Activated T-helper 17 cell treated with anti-CD3 and anti-CD28 coated beads, Interleukin-2, amount 50 U/mL, for 72 hours (primary cell): Measurements from ENCODE around the gene GCLM. TPM values are rescaled to one million over a fixed set of nuclear protein-coding genes. Genes with fewer than 3 reads are reported as not detected.
"Not testable (repeated sequence)": the region's sequence is repeated elsewhere in the genome, so short reads cannot be mapped to it uniquely, and the experiment has no call there.

ENCODE experiments used
- ATAC-seq: fragments of 150-1000 bp; cut with Tn5 transposase; replicated peaks from 2 replicates; pipeline ENCODE4 v1.10.0; 2021; ENCODE audit warnings: mild to moderate bottlenecking, moderate library complexity
- H3K27ac Mint-ChIP-seq: one replicate; pipeline ENCODE4 v1.8.0; 2022; ENCODE audit warnings: mixed read lengths
- H3K27me3 Mint-ChIP-seq: one replicate; pipeline ENCODE4 v1.8.0; 2022; ENCODE audit warnings: mixed read lengths
- H3K36me3 Mint-ChIP-seq: one replicate; pipeline ENCODE4 v1.8.0; 2022; ENCODE audit warnings: low read depth, mild to moderate bottlenecking, mixed read lengths
- H3K4me1 Mint-ChIP-seq: one replicate; pipeline ENCODE4 v1.8.0; 2022; ENCODE audit warnings: mixed read lengths
- H3K4me3 Mint-ChIP-seq: one replicate; pipeline ENCODE4 v1.8.0; 2022; ENCODE audit warnings: mild to moderate bottlenecking, mixed read lengths
- H3K9me3 Mint-ChIP-seq: one replicate; pipeline ENCODE4 v1.8.0; 2022; ENCODE audit warnings: mixed read lengths
- total RNA-seq, 2 donors: library from RNA; stranded (reverse); gene quantifications; one replicate each; pipeline ENCODE4 v1.2.3, GENCODE V29; 2022

Gene GCLM
- total RNA-seq, 2 donors from 2014 or later, result 15.4 to 31.1 TPM

- Mint-ChIP-seq H3K27ac (peak overlapping the region; percentile 26), H3K4me1 (peaks cover 23% of the 10 kb centered on the region), H3K36me3 (peaks cover 100% of the 10 kb centered on the region), H3K9me3 (no peaks in the 10 kb centered on the region), H3K4me3 (no peak overlapping the region), H3K27me3 (no peaks in the 10 kb centered on the region)
- ATAC-seq, result no peak
These were observed 35.1 kb downstream of the GCLM start for GRCh38 chr1:93874025-93874651.

DNA sequence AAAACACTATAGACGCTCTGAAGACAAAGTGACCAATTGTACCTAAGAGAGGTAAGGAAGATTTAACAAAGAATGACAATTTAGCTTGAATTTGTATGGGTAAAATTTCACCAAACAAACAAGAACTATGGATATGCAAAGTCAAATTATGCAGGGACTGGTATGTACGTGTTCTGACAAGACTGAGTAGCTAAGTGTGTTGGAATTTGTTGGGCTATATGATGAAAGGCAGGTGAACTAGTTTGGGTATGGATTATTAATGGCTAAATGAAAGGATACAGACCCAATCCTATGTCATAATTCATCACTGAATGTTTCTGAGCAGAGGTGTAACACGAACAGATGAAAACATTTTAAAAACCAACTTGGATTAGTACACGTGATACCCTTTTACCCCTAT lies 37.9 kb downstream of the GCLM start:
- Mint-ChIP-seq H3K4me1 (peaks cover 11% of the 10 kb centered on the region), H3K27ac (peak overlapping the region; percentile 53), H3K27me3 (no peaks in the 10 kb centered on the region), H3K36me3 (peaks cover 93% of the 10 kb centered on the region), H3K9me3 (no peaks in the 10 kb centered on the region), H3K4me3 (no peak overlapping the region)
- ATAC-seq, result no peak

DNA sequence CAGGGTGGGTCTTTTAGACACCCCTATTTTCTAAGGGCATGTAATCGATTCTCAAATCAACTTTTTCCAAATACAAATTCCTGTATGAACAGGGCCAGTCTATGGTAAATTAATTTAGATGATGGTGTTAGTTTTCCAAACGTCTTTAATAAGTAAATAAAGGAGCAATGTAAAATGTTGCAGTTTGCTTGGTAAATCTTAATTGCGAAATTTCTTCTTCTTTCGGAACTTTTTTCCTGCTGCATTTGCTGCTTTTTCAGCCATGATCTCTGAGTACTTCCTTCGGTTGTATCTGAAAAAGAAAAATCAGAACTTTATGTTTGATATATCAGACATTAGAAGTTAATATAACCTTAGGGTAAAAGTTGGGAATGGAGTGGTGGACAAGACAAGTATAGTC lies 39.6 kb downstream of the GCLM start:
- no peaks in the 10 kb centered on the region for H3K27me3 Mint-ChIP-seq
- peaks cover 76% of the 10 kb centered on the region for H3K36me3 Mint-ChIP-seq
- no peaks in the 10 kb centered on the region for H3K9me3 Mint-ChIP-seq
- no peak overlapping the region for H3K4me3 Mint-ChIP-seq
- H3K4me1 Mint-ChIP-seq, result peaks cover 8% of the 10 kb centered on the region
- ATAC-seq, result no peak
- H3K27ac Mint-ChIP-seq, result no peak overlapping the region

DNA sequence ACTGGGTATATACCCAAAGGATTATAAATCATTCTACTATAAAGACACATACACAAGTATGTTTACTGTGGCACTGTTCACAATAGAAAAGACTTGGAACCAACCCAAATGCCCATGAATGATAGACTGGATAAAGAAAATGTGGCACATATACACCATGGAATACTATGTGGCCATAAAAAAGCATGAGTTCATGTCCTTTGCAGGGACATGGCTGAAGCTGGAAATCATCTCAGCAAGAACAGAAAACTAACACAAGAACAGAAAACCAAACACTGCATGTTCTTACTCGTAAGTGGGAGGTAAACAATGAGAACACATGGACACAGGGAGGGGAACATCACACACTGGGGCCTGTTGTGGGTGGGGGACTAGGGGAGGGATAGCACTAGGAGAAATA lies 40.7 kb downstream of the GCLM start:
- not testable (repeated sequence) for H3K9me3 Mint-ChIP-seq, H3K4me3 Mint-ChIP-seq, H3K4me1 Mint-ChIP-seq, H3K27me3 Mint-ChIP-seq, ATAC-seq
- Mint-ChIP-seq H3K27ac (peak overlapping the region; percentile 50), H3K36me3 (peaks cover 64% of the 10 kb centered on the region)

DNA sequence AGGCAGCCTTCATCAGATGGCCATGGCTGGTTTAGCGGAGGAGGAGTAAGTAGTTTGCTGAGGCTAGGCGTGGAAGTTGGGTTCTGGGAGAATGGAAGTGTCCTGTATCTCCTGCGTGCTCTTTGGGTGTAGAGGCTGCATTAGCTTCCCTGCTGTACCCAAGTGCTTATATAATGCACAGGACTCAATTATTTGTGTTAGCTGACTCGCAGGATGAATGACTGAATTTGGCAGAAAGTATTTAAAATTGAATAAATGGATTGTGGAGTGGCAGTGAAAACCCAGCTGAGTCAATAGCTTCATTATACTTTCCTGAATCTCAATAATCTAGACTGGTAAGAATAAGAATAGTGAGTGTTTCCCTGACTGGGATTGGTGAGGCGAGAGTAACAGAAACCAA lies 44.0 kb downstream of the GCLM start:
- Mint-ChIP-seq H3K27me3 (no peaks in the 10 kb centered on the region), H3K4me1 (no peaks in the 10 kb centered on the region), H3K9me3 (no peaks in the 10 kb centered on the region), H3K4me3 (no peak overlapping the region), H3K36me3 (peaks cover 32% of the 10 kb centered on the region), H3K27ac (no peak overlapping the region)
- no peak for ATAC-seq

DNA sequence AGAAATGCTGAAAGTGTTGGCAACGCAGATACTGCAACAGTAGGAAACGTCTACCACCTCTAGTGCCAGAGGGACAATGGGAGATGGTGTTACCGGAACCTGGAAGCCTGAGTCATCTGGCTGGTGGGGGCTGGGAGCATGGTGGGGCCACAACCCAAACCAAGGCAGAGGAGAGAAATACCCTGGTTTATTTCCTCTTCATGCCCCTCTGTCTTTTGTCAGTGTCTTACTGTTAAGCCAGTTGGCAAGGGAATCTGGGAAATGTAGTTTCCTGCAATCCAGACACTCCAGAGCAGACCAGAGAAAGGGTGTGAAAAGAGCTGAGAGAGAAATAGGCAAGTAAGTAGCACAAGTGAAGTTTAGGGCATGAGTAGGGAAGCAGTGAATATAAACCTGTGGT lies 45.1 kb downstream of the GCLM start:
- H3K36me3 Mint-ChIP-seq, result peaks cover 21% of the 10 kb centered on the region
- H3K27ac Mint-ChIP-seq, result no peak overlapping the region
- ATAC-seq, result no peak
- no peaks in the 10 kb centered on the region for H3K4me1 Mint-ChIP-seq
- H3K4me3 Mint-ChIP-seq, result no peak overlapping the region
- no peaks in the 10 kb centered on the region for H3K9me3 Mint-ChIP-seq
- no peaks in the 10 kb centered on the region for H3K27me3 Mint-ChIP-seq

DNA sequence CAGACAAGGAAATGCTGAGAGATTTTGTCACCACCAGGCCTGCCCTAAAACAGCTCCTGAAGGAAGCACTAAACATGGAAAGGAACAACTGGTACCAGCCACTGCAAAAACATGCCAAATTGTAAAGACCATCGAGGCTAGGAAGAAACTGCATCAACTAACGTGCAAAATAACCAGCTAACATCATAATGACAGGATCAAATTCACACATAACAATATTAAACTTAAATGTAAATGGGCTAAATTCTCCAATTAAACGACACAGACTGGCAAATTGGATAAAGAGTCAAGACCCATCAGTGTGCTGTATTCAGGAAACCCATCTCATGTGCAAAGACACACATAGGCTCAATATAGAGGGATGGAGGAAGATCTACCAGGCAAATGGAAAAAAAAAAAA lies 51.6 kb downstream of the GCLM start:
- not testable (repeated sequence) for H3K36me3 Mint-ChIP-seq, H3K9me3 Mint-ChIP-seq, H3K4me1 Mint-ChIP-seq, H3K27ac Mint-ChIP-seq, H3K27me3 Mint-ChIP-seq, H3K4me3 Mint-ChIP-seq, ATAC-seq

DNA sequence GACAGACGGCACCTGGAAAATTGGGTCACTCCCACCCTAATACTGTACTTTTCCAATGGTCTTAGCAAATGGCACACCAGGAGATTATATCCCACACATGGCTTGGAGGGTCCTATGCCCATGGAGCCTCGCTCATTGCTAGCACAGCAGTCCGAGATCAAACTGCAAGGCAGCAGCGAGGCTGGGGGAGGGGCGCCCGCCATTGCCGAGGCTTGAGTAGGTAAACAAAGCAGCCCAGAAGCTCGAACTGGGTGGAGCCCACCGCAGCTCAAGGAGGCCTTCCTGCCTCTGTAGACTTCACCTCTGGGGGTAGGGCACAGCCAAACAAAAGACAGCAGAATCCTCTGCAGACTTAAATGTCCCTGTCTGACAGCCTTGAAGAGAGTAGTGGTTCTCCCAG lies 53.2 kb downstream of the GCLM start:
- H3K4me3 Mint-ChIP-seq, result peak overlapping the region; percentile 9
- H3K27ac Mint-ChIP-seq, H3K36me3 Mint-ChIP-seq, H3K27me3 Mint-ChIP-seq, H3K9me3 Mint-ChIP-seq, H3K4me1 Mint-ChIP-seq, ATAC-seq: not testable (repeated sequence)

GRCh38 chr1:93853940-93854339 lies 55.3 kb downstream of the GCLM start:
- Mint-ChIP-seq H3K27ac (no peak overlapping the region), H3K4me3 (no peak overlapping the region), H3K27me3 (peaks cover 6% of the 10 kb centered on the region), H3K36me3 (no peaks in the 10 kb centered on the region), H3K9me3 (no peaks in the 10 kb centered on the region), H3K4me1 (peaks cover 4% of the 10 kb centered on the region)
- no peak for ATAC-seq

DNA sequence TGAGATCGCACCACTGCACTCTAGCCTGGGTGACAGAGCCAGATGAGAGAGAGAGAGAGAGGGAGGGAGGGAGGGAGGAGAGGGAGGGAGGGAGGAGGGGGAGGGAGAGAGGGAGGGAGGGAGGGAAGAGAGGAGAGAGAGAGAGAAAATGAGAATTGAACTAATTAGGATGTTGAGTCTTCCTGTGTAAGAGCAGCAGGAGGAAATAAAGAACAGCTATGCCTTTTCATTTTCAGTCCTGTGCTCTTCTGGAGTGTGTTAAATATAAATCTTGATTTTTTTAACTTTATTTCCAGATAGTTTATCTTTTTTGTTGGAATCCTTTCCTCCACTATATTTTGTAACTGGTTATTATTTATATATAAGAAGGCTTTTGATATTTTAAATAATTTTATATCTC lies 57.4 kb downstream of the GCLM start:
- peaks cover 6% of the 10 kb centered on the region for H3K27me3 Mint-ChIP-seq
- no peak for ATAC-seq
- peaks cover 14% of the 10 kb centered on the region for H3K36me3 Mint-ChIP-seq
- no peak overlapping the region for H3K4me3 Mint-ChIP-seq
- H3K9me3 Mint-ChIP-seq, result no peaks in the 10 kb centered on the region
- H3K4me1 Mint-ChIP-seq, result peaks cover 12% of the 10 kb centered on the region
- H3K27ac Mint-ChIP-seq, result no peak overlapping the region

GRCh38 chr1:93851327-93851712 lies 57.9 kb downstream of the GCLM start:
- no peaks in the 10 kb centered on the region for H3K9me3 Mint-ChIP-seq
- H3K27ac Mint-ChIP-seq, result no peak overlapping the region
- H3K4me3 Mint-ChIP-seq, result no peak overlapping the region
- peaks cover 6% of the 10 kb centered on the region for H3K27me3 Mint-ChIP-seq
- peaks cover 17% of the 10 kb centered on the region for H3K36me3 Mint-ChIP-seq
- ATAC-seq, result no peak
- peaks cover 12% of the 10 kb centered on the region for H3K4me1 Mint-ChIP-seq

- ATAC-seq, H3K27ac Mint-ChIP-seq, H3K9me3 Mint-ChIP-seq, H3K27me3 Mint-ChIP-seq: not testable (repeated sequence)
- peak overlapping the region; percentile 3 for H3K4me3 Mint-ChIP-seq
- peaks cover 17% of the 10 kb centered on the region for H3K36me3 Mint-ChIP-seq
- H3K4me1 Mint-ChIP-seq, result peaks cover 14% of the 10 kb centered on the region
These were observed 58.4 kb downstream of the GCLM start for GRCh38 chr1:93850687-93851326.

DNA sequence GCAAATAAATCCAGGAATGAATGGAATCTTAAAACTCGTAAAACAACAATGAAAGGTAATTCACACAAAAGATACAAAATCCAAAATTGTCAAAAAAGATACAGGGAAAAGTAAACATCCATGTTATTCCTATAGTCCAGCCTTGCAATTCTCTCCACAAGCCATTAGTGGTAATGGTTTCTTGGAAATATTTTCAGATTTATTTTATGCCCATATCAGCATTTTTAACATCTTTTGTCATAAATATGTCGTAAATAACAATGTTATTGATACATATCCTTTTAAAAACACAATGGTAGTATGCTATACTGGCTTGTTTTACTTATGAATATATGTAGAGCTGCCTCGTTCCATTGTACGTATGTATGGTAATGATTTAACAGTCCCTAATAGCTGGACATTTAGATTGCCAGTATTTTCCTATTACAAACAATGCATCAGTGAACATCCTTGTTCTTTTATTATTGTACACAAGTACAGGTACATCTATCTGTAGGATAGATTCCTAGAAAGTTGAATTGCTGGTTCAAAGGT lies 60.8 kb downstream of the GCLM start:
- H3K36me3 Mint-ChIP-seq, result peaks cover 17% of the 10 kb centered on the region
- H3K4me1 Mint-ChIP-seq, result peaks cover 18% of the 10 kb centered on the region
- H3K27me3 Mint-ChIP-seq, result no peaks in the 10 kb centered on the region
- peak overlapping the region; percentile 100 for H3K27ac Mint-ChIP-seq
- peak overlapping the region; percentile 91 for H3K4me3 Mint-ChIP-seq
- H3K9me3 Mint-ChIP-seq, result no peaks in the 10 kb centered on the region
- ATAC-seq, result no peak

DNA sequence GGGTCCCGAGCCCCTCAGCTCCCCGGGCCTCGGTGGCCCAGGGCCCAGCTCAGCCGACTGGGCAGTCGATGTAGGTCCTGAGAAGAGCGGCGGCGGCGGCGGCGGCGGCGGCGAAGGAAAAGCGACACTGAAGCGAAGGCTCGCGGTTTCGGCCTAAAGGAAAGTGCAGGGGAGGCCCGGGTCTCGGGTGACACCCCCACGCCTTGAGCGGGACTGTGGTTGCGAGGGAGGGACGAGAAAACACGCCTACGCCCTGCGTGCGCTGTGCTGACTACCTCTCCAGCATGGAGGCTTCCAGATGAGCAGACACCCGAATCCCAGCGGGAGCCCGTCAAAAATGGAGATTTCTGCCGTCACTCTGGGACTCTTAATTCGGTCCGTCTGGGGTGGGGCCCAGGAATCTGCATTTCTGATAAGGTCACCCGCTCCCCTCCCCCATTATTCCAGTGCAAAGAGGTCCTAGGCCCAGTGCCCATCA lies 61.4 kb downstream of the GCLM start:
- Mint-ChIP-seq H3K9me3 (no peaks in the 10 kb centered on the region), H3K4me1 (peaks cover 18% of the 10 kb centered on the region), H3K27me3 (no peaks in the 10 kb centered on the region), H3K4me3 (peak overlapping the region; percentile 91), H3K36me3 (peaks cover 17% of the 10 kb centered on the region), H3K27ac (peak overlapping the region; percentile 100)
- peak; percentile 30 for ATAC-seq
